MM.1S (cell line): ENCODE measurements around the gene LTBP1.

Experiments used
- DNase-seq: peaks from one replicate; pipeline ENCODE4 v3.0.0-alpha.2; 2015
- H2AFZ ChIP-seq: fragments of 300-600 bp; sonication (generic); 2 replicates; pipeline ENCODE4 v1.6.0; 2016; ENCODE audit warnings: antibody characterized with exemption, low read length
- H3F3A ChIP-seq: fragments of 300-600 bp; sonication (generic); 2 replicates; pipeline ENCODE4 v1.6.1; 2016; ENCODE audit warnings: mild to moderate bottlenecking, antibody characterized with exemption, low read length, moderate library complexity, mixed read lengths; ENCODE audit not compliant: insufficient read depth
- H3K27ac ChIP-seq: fragments of 300-600 bp; sonication (generic); 2 replicates; pipeline ENCODE4 v1.5.1; 2016; ENCODE audit warnings: mild to moderate bottlenecking, low read length
- H3K27me3 ChIP-seq: fragments of 300-600 bp; sonication (generic); replicated peaks from 2 replicates; pipeline ENCODE4 v1.6.0; 2016; ENCODE audit warnings: low read length; ENCODE audit not compliant: insufficient read depth
- H3K36me3 ChIP-seq: fragments of 300-600 bp; sonication (generic); replicated peaks from 2 replicates; pipeline ENCODE4 v1.6.1; 2016; ENCODE audit warnings: mild to moderate bottlenecking, low read length, mixed read lengths; ENCODE audit not compliant: insufficient read depth
- H3K4me1 ChIP-seq: fragments of 300-600 bp; sonication (generic); 2 replicates; pipeline ENCODE4 v1.6.1; 2016; ENCODE audit warnings: low read length, mixed read lengths
- H3K4me2 ChIP-seq: fragments of 300-600 bp; sonication (generic); 2 replicates; pipeline ENCODE4 v1.6.0; 2016; ENCODE audit warnings: low read depth, low read length
- H3K4me3 ChIP-seq: fragments of 300-600 bp; sonication (generic); 2 replicates; pipeline ENCODE4 v1.5.1; 2016; ENCODE audit warnings: low read length, mixed read lengths
- H3K79me2 ChIP-seq: fragments of 300-600 bp; sonication (generic); 2 replicates; pipeline ENCODE4 v1.6.1; 2016; ENCODE audit warnings: mixed run types, low read length, mixed read lengths
- H3K9ac ChIP-seq: fragments of 300-600 bp; sonication (generic); 2 replicates; pipeline ENCODE4 v1.6.1; 2016; ENCODE audit warnings: low read length, mixed read lengths
- H3K9me2 ChIP-seq: fragments of 300-600 bp; sonication (generic); replicated peaks from 2 replicates; pipeline ENCODE4 v1.6.1; 2016; ENCODE audit warnings: mild to moderate bottlenecking, low read length, mixed read lengths; ENCODE audit not compliant: insufficient read depth
- H3K9me3 ChIP-seq: fragments of 300-600 bp; sonication (generic); replicated peaks from 2 replicates; pipeline ENCODE4 v1.6.1; 2016; ENCODE audit warnings: mild to moderate bottlenecking, low read length, mixed read lengths; ENCODE audit not compliant: insufficient read depth
- H4K20me1 ChIP-seq: fragments of 300-600 bp; sonication (generic); 2 replicates; pipeline ENCODE4 v1.6.1; 2016; ENCODE audit warnings: mild to moderate bottlenecking, low read length, moderate library complexity, mixed read lengths; ENCODE audit not compliant: insufficient read depth
- EZH2 ChIP-seq: fragments of 300-600 bp; sonication (generic); optimal IDR thresholded peaks from 2 replicates; pipeline ENCODE3; 2017; ENCODE audit warnings: low read depth, mild to moderate bottlenecking, antibody characterized with exemption, low read length, mixed read lengths
- EZH2phosphoT487 ChIP-seq: fragments of 300-600 bp; sonication (generic); IDR thresholded peaks from 2 replicates; pipeline ENCODE4 v1.6.1; 2018; ENCODE audit warnings: antibody characterized with exemption, low read length
- TF ChIP-seq, protein P1 (sequence below): fragments of 300-600 bp; sonication (generic); IDR thresholded peaks from 2 replicates; pipeline ENCODE4 v1.5.1; 2016; ENCODE audit warnings: antibody characterized with exemption, low read length, mixed read lengths

LTBP1 gene

GRCh38 chr2:32952761-32953476, 6.2 kb downstream of the LTBP1 start:
- H3K4me3 ChIP-seq: no peak overlapping the region
- no peak overlapping the region for H3K4me2 ChIP-seq
- no peaks in the 10 kb centered on the region for H3K4me1 ChIP-seq
- no peaks in the 10 kb centered on the region for H3F3A ChIP-seq
- H3K27me3 ChIP-seq: 0 out of 2 replicates have a peak, but pooled peaks cover 3% of the 10 kb centered on the region
- DNase-seq: no peak
- H3K27ac ChIP-seq: no peak overlapping the region
- no peaks in the 10 kb centered on the region for H3K9me3 ChIP-seq
- no peaks in the 10 kb centered on the region for H4K20me1 ChIP-seq
- H3K9ac ChIP-seq: no peak overlapping the region
- no peaks in the 10 kb centered on the region for H3K9me2 ChIP-seq
- H3K36me3 ChIP-seq: no peaks in the 10 kb centered on the region
- no peaks in the 10 kb centered on the region for H3K79me2 ChIP-seq
- H2AFZ ChIP-seq: no peak overlapping the region
- no peak for TF ChIP-seq EZH2phosphoT487
- TF ChIP-seq, protein P1, sequence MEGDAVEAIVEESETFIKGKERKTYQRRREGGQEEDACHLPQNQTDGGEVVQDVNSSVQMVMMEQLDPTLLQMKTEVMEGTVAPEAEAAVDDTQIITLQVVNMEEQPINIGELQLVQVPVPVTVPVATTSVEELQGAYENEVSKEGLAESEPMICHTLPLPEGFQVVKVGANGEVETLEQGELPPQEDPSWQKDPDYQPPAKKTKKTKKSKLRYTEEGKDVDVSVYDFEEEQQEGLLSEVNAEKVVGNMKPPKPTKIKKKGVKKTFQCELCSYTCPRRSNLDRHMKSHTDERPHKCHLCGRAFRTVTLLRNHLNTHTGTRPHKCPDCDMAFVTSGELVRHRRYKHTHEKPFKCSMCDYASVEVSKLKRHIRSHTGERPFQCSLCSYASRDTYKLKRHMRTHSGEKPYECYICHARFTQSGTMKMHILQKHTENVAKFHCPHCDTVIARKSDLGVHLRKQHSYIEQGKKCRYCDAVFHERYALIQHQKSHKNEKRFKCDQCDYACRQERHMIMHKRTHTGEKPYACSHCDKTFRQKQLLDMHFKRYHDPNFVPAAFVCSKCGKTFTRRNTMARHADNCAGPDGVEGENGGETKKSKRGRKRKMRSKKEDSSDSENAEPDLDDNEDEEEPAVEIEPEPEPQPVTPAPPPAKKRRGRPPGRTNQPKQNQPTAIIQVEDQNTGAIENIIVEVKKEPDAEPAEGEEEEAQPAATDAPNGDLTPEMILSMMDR: no peak
- no peak for TF ChIP-seq EZH2

DNA sequence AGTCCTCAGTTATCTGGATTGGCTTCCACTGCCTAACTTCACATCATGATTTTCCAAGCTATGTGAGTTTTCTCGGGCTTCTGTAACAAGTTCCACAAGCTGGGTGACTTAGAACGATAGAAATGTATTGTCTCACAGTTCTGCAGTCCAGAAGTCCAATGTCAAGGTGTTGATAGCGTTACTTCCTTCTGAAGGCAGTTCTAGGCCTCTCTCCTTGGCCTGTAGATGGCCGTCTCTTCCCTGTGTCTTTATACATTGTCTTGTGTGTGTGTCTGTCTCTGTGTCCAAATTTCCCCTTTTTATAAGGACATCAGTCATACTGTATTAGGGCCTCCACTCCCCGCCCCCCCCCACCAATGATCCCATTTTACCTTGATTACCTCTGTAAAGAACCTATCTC, 7.5 kb downstream of the LTBP1 start:
- no peaks in the 10 kb centered on the region for H3K9me2 ChIP-seq
- H3K4me3 ChIP-seq: no peak overlapping the region
- H3K36me3 ChIP-seq: no peaks in the 10 kb centered on the region
- H3K4me2 ChIP-seq: no peak overlapping the region
- no peaks in the 10 kb centered on the region for H4K20me1 ChIP-seq
- no peak overlapping the region for H2AFZ ChIP-seq
- H3K79me2 ChIP-seq: no peaks in the 10 kb centered on the region
- H3K27ac ChIP-seq: no peak overlapping the region
- no peak for DNase-seq
- TF ChIP-seq EZH2: no peak
- no peak for TF ChIP-seq EZH2phosphoT487
- TF ChIP-seq, protein P1: no peak
- no peaks in the 10 kb centered on the region for H3K9me3 ChIP-seq
- no peaks in the 10 kb centered on the region for H3K27me3 ChIP-seq
- no peaks in the 10 kb centered on the region for H3K4me1 ChIP-seq
- no peak overlapping the region for H3K9ac ChIP-seq
- no peaks in the 10 kb centered on the region for H3F3A ChIP-seq

DNA sequence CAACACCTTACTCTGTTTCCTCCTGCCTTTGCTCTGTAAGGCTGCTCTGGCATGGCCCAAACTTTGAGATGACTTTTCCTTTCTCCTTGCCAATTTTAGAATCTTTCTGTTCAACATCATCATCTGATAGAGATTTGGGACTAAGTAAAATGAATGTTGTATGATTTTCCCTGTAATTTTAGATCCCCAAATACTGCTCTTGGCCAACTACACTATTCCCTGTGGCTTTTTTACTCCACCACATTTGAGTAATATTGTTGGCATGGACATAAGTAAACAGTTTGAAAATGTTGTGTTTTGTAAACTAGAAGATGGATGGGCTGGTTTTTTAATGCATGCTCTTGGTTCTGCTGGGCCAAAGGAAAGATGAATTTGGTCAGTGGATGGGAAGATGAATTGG, 12.1 kb downstream of the LTBP1 start:
- H3K79me2 ChIP-seq: no peaks in the 10 kb centered on the region
- no peak overlapping the region for H3K4me2 ChIP-seq
- H2AFZ ChIP-seq: no peak overlapping the region
- H3K27ac ChIP-seq: no peak overlapping the region
- H3K36me3 ChIP-seq: no peaks in the 10 kb centered on the region
- H3K9me2 ChIP-seq: no peaks in the 10 kb centered on the region
- H3F3A ChIP-seq: no peaks in the 10 kb centered on the region
- H3K4me3 ChIP-seq: no peak overlapping the region
- DNase-seq: no peak
- no peak for TF ChIP-seq EZH2
- TF ChIP-seq, protein P1: no peak
- TF ChIP-seq EZH2phosphoT487: no peak
- H3K9ac ChIP-seq: no peak overlapping the region
- no peaks in the 10 kb centered on the region for H4K20me1 ChIP-seq
- no peaks in the 10 kb centered on the region for H3K9me3 ChIP-seq
- H3K27me3 ChIP-seq: no peaks in the 10 kb centered on the region
- no peaks in the 10 kb centered on the region for H3K4me1 ChIP-seq
